Measurements from ENCODE around the gene MYPN.

DNA sequence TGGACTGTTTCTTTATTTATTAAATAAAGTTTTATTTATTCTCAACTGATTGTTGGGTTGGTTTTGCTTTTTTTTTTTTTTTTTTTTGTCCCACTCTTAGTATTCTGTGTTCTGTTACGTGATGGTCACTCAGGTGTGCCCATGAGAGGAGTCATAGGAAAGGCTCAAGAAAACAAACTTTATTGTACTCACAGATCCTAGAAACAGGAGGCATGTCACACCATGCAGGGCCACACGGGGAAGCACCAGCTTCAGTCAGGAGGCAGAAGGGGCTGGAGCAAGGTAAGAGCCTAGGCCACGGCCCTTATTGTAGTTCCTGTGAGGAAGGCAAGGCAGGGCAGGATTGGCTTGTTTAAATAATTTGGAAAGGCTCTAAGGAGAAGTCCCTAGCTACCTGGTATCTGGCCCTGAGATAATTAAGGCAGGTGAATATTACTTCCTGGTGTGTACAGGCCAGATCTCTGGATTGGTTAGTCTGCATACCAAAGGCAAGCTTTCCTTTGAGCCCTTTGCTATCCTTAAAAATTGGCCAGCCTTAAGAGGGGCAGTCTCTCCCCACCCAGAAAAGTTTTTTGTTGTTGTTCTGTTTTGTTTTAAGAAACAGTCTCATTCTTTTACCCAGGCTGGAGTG lies 114.4 kb downstream of the MYPN start:
- TF ChIP-seq POLR2AphosphoS5 (IDR thresholded peaks at IDR 0.05; ENCODE audit: low read depth, low read length) (no peak), POLR2A (IDR thresholded peaks at IDR 0.05; ENCODE audit: low read depth, low read length) (no peak), TAF1 (IDR thresholded peaks at IDR 0.05; ENCODE audit: low read depth, low read length) (no peak), SPI1 (IDR thresholded peaks at IDR 0.05; ENCODE audit: low read depth, low read length) (no peak)

Measured in GM12891 (cell line).